ENCODE results near the gene PFDN2. TPM values are rescaled to one million over a fixed set of nuclear protein-coding genes. Genes with fewer than 3 reads are reported as not detected.

The PFDN2 gene
- total RNA-seq, 1 donor from 2014 or later = 16.3 TPM

DNA sequence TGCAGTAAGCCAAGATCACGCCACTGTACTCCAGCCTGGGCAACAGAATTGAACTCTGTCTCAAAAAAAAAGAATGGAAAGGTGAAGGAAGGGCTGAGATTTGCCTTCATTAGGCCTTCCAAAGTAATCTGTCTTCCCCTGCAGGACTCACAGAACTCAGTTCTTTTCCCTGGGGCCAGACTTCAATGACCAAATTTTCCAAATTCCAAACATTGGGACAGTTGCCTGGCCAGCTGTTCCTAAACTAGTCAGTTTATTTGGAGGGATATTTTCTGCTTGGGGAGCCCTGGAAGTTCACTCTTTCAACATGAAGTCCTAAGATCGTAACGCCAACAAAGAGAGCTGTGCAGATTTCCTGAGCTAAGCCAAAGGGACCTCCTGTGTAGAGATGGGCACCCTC lies 20.0 kb upstream of the PFDN2 start:
- H3K4me3 ChIP-seq = no peak overlapping the region
- TF ChIP-seq, protein P1, sequence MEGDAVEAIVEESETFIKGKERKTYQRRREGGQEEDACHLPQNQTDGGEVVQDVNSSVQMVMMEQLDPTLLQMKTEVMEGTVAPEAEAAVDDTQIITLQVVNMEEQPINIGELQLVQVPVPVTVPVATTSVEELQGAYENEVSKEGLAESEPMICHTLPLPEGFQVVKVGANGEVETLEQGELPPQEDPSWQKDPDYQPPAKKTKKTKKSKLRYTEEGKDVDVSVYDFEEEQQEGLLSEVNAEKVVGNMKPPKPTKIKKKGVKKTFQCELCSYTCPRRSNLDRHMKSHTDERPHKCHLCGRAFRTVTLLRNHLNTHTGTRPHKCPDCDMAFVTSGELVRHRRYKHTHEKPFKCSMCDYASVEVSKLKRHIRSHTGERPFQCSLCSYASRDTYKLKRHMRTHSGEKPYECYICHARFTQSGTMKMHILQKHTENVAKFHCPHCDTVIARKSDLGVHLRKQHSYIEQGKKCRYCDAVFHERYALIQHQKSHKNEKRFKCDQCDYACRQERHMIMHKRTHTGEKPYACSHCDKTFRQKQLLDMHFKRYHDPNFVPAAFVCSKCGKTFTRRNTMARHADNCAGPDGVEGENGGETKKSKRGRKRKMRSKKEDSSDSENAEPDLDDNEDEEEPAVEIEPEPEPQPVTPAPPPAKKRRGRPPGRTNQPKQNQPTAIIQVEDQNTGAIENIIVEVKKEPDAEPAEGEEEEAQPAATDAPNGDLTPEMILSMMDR (IDR thresholded peaks at IDR 0.05) = no peak
- H3K36me3 ChIP-seq = no peaks in the 10 kb centered on the region
- intact Hi-C loops (cut with DNase I) = no loop called here
- H3K27ac ChIP-seq = no peak overlapping the region
- DNase-seq (ENCODE audit: low spot score in 2 of 2) = no peak
- peaks cover 0 to 8% of the 10 kb centered on the region in 2 donors for H3K4me1 ChIP-seq
- H3K9me3 ChIP-seq = no peaks in the 10 kb centered on the region
- no peaks in the 10 kb centered on the region for H3K27me3 ChIP-seq

DNA sequence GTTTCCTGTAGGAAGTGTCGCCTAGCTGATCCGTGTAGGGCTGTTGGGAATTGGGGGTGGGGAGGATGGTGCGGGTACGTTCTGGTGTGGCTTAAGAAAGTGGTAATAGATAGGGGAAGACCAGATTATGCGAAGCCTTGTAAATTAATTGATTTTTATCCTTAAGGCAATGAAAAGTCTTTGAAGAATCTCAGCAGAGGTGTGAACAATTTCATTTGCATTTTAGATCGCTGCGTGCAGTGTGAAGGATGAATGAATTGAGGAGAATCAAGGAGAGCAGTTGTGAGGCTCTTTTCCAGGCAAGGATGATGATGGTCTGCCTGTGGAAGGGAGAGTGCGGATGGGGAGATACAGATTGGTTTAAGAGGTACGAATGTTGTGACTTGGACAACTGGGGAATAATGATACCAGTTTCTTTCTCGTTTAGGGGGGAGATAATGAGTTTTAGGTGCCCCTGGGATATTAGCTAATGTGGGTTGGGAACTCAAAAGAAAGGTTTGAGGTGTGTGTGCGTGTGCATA lies 15.4 kb upstream of the PFDN2 start:
- peaks cover 5 to 19% of the 10 kb centered on the region in 2 donors for H3K4me1 ChIP-seq
- intact Hi-C loops (cut with DNase I) = loop anchor here (2.0 to 5.0 kb wide), 4 partner anchors 26 to 594 kb away; partner anchors contain the start of genes KLHDC9 and USP21
- H3K36me3 ChIP-seq = peaks cover 8 to 10% of the 10 kb centered on the region in 2 donors
- no peak for DNase-seq (ENCODE audit: low spot score in 2 of 2)
- H3K27ac ChIP-seq = peak overlapping the region; percentile 96 to 98
- H3K4me3 ChIP-seq = peak overlapping the region; percentile 71 to 89
- H3K27me3 ChIP-seq = no peaks in the 10 kb centered on the region
- TF ChIP-seq, protein P1 (IDR thresholded peaks at IDR 0.05) = no peak
- no peaks in the 10 kb centered on the region for H3K9me3 ChIP-seq

GRCh38 chr1:161132410-161133219 lies 14.8 kb upstream of the PFDN2 start, which contains the start of gene DEDD:
Gene DEDD, minus strand, starts transcription at chr1:161132667. Its CDS starts 8,205 bp downstream, at chr1:161124462.
- intact Hi-C loops (cut with DNase I) = loop anchor here (1.0 to 5.0 kb wide), 8 partner anchors 14 to 594 kb away; partner anchors contain the start of genes KLHDC9, NDUFS2, NIT1 and PFDN2
- Histone ChIP-seq H3K36me3 (peaks cover 15 to 17% of the 10 kb centered on the region in 2 donors), H3K27me3 (no peaks in the 10 kb centered on the region), H3K4me1 (peaks cover 5 to 22% of the 10 kb centered on the region in 2 donors), H3K9me3 (no peaks in the 10 kb centered on the region), H3K4me3 (peak within 1 kb of the TSS; percentile 71 to 89), H3K27ac (peak within 1 kb of the TSS; percentile 96 to 98)
- DNase-seq (ENCODE audit: low spot score in 2 of 2) = peak; percentile 89 to 98
- TF ChIP-seq, protein P1 (IDR thresholded peaks at IDR 0.05) = no peak

GRCh38 chr1:161131523-161132409 lies 13.9 kb upstream of the PFDN2 start:
- Histone ChIP-seq H3K4me3 (peak overlapping the region; percentile 71 to 89), H3K4me1 (peaks cover 5 to 27% of the 10 kb centered on the region in 2 donors), H3K27me3 (no peaks in the 10 kb centered on the region), H3K9me3 (no peaks in the 10 kb centered on the region), H3K36me3 (peaks cover 16 to 25% of the 10 kb centered on the region in 2 donors), H3K27ac (peak overlapping the region; percentile 96 to 98)
- intact Hi-C loops (cut with DNase I) = loop anchor here (1.0 to 5.0 kb wide), 8 partner anchors 13 to 595 kb away; partner anchors contain the start of genes KLHDC9, NDUFS2, NIT1 and PFDN2
- TF ChIP-seq, protein P1 (IDR thresholded peaks at IDR 0.05) = no peak
- DNase-seq (ENCODE audit: low spot score in 2 of 2) = no peak

DNA sequence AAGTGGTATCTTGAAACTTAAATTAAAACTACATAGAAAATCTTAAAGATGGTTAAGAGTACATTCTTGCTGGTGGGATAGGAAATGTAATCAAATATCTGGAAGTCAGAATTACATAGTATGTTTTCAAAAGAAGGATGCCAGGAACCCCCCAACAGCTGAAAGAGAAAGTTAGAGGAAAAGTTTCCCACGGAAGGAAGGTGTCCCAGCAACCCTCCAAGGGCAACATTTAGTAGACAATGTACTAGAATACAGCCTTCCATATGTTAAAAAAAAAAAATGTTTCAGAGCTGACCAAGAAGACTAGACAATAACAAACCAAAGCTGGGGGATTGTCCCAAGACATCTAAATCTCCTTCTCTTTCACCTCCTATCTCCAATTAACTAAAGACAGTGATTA lies 12.4 kb upstream of the PFDN2 start:
- intact Hi-C loops (cut with DNase I) = loop anchor here (5.0 kb wide), 1 partner anchor 257 kb away; no protein-coding TSS in a partner anchor
- Histone ChIP-seq H3K27ac (peak overlapping the region in 1 of 2 donors; percentile 7), H3K4me3 (peak overlapping the region in 1 of 2 donors; percentile 89), H3K4me1 (peaks cover 5 to 27% of the 10 kb centered on the region in 2 donors), H3K36me3 (peaks cover 27 to 38% of the 10 kb centered on the region in 2 donors), H3K27me3 (no peaks in the 10 kb centered on the region), H3K9me3 (no peaks in the 10 kb centered on the region)
- DNase-seq (ENCODE audit: low spot score in 2 of 2) = no peak
- TF ChIP-seq, protein P1 (IDR thresholded peaks at IDR 0.05) = no peak

All from ascending aorta (tissue), 2 donors.